Testis (tissue), 3 donors: ENCODE results near the gene PAXX. TPM values are rescaled to one million over a fixed set of nuclear protein-coding genes. Genes with fewer than 3 reads are reported as not detected.
A peak's percentile ranks its signal among the peaks of the same experiment; 100 is the strongest.

ENCODE experiments used
- DNase-seq: peaks from one replicate; pipeline ENCODE4 v3.0.0-alpha.2; 2019
- H3K27ac ChIP-seq, 2 donors: fragments of 200-600 bp; sonication (generic); one replicate each; pipeline ENCODE4 v1.5.1; 2019
- H3K27me3 ChIP-seq: fragments of 200-600 bp; sonication (generic); one replicate; pipeline ENCODE4 v1.5.1; 2019
- H3K36me3 ChIP-seq: fragments of 200-600 bp; sonication (generic); one replicate; pipeline ENCODE4 v1.5.1; 2017; ENCODE audit warnings: low read depth; ENCODE audit errors: missing control alignments
- H3K4me1 ChIP-seq: fragments of 200-600 bp; sonication (generic); one replicate; pipeline ENCODE4 v1.5.1; 2019
- H3K4me3 ChIP-seq, 2 donors: fragments of 200-600 bp; sonication (generic); one replicate each; pipeline ENCODE4 v1.5.1; 2017 to 2019
- H3K9me3 ChIP-seq: fragments of 200-600 bp; sonication (generic); one replicate; pipeline ENCODE4 v1.5.1; 2017
- CTCF ChIP-seq, 3 experiments: fragments of 450-650 bp in 2 of 3; fragments of 200-600 bp in 1 of 3; sonication (generic) in 1 of 3; IDR thresholded peaks; one replicate each; pipeline ENCODE4 v1.5.1; 2016 to 2019; ENCODE audit warnings: antibody characterized with exemption in 3 of 3, mild to moderate bottlenecking in 2 of 3, moderate library complexity in 1 of 3
- POLR2A ChIP-seq: fragments of 450-650 bp; IDR thresholded peaks from one replicate; pipeline ENCODE4 v1.6.1; 2017; ENCODE audit warnings: antibody characterized with exemption, mild to moderate bottlenecking, moderate library complexity
- WGBS, 2 donors: methylation state at CpG; one replicate each; pipeline ENCODE4 v1.1.5; 2018; 5-methylcytosine and 5-hydroxymethylcytosine counted together
- intact Hi-C: fragments of 100-400 bp; cut with DNase I; formaldehyde crosslinking; loops from one replicate; pipeline ENCODE4 v1.15.1; 2023; ENCODE audit warnings: low total_unique reads
- polyA plus RNA-seq: library from polyadenylated mRNA; stranded (reverse); fragments of 350-450 nt; fragmentation: Illumina TruSeq; extraction: RNeasy Lipid Tissue Mini Kit (QIAGEN cat#74804); gene quantifications from one replicate; pipeline ENCODE4 v1.2.3, GENCODE V29; 2014; ENCODE audit warnings: low read depth, low replicate concordance; ENCODE audit not compliant: insufficient read depth
- total RNA-seq, 2 donors: library from RNA; depleted of rRNA; stranded (reverse); fragments of >200 nt; gene quantifications; one replicate each; pipeline ENCODE4 v1.2.3, GENCODE V29; 2016

PAXX gene
- total and polyA plus RNA-seq, 3 donors from 2014 or later = 25.9 to 56.6 (median 47.8) TPM

GRCh38 chr9:136951541-136952320 lies 40.5 kb upstream of the PAXX start, which contains the start of gene LCN12:
Gene LCN12, plus strand, starts transcription at chr9:136952273. Its CDS starts 55 bp downstream, at chr9:136952328.
- intact Hi-C loops = no loop called here
- Histone ChIP-seq H3K4me3 (peak within 1 kb of the TSS in 1 of 2 donors; percentile 5), H3K36me3 (no peaks in the 10 kb centered on the region), H3K27ac (peak within 1 kb of the TSS; percentile 70), H3K9me3 (no peaks in the 10 kb centered on the region), H3K27me3 (no peaks in the 10 kb centered on the region), H3K4me1 (peaks cover 55% of the 10 kb centered on the region)
- WGBS, 2 donors = 47 to 50% methylated on average over 3 to 10 of the region's 14 CpGs
- no peak for DNase-seq
- TF ChIP-seq POLR2A (no peak), CTCF (IDR thresholded peaks at IDR 0.05) (no peak)

DNA sequence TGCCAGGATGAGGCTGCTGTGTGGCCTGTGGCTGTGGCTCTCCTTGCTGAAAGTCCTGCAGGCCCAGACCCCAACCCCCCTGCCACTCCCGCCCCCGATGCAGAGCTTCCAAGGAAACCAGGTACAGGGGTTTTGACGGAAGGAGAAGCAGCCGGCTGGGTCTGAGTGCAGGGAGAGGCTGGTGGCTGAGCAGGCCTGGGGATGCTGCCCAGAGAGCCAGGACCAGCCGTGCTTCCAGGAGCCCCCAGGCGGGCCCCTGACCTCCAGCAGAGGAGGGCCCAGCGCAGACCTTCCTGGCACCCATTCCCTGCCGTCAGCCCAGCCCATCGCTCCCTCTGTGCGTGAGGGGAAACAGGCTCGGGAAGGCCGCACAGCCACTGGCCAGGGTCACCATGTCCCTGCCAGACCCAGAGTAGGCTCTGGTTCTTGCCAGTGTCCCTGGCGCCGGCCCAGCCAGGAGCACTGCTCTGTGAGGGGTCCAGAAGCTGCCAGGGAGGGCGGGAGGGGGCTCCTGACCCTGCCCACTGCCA lies 39.8 kb upstream of the PAXX start:
- intact Hi-C loops = no loop called here
- TF ChIP-seq CTCF (IDR thresholded peaks at IDR 0.05) (no peak), POLR2A (no peak)
- Histone ChIP-seq H3K27me3 (no peaks in the 10 kb centered on the region), H3K9me3 (no peaks in the 10 kb centered on the region), H3K4me1 (peaks cover 50% of the 10 kb centered on the region), H3K27ac (peak overlapping the region; percentile 65 to 70), H3K4me3 (peak overlapping the region in 1 of 2 donors; percentile 5), H3K36me3 (no peaks in the 10 kb centered on the region)
- WGBS, 2 donors = 37 to 67% methylated on average over 4 to 9 of the region's 15 CpGs
- no peak for DNase-seq

DNA sequence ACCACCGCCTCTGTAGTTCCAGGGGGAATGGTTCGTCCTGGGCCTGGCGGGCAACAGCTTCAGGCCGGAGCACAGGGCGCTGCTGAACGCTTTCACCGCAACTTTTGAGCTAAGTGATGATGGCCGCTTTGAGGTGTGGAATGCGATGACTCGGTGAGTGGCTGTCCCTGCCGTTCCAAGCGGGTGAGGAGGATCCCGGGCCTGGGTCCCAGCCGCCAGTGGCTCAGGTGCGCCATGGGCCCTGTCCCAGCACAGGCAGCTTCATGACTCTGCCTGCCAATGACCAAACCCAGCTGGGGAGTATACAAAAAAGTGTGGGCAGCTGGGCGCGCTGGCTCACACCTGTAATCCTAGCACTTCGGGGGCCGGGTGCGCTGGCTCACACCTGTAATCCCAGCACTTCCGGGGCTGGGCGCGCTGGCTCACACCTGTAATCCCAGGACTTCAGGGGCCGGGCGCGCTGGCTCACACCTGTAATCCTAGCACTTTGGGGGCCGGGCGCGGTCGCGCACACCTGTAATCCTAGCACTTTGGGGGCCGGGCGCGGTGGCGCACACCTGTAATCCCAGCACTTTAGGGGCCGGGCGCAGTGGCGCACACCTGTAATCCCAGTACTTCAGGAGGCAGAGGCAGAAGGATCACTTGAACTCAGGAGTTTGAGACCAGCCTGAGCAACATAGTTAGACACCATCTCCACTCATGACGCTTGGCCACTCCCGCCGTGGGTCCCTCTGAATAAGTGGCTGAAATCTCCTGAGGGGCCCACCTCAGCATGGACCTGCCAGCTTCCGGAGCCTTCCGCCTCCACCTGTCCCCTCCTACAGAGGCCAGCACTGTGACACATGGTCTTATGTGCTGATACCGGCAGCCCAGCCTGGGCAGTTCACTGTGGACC lies 39.1 kb upstream of the PAXX start:
- no peak for TF ChIP-seq CTCF (IDR thresholded peaks at IDR 0.05)
- no peak for TF ChIP-seq POLR2A
- 87 to 90% methylated on average over 4 to 42 of the region's 44 CpGs for whole genome bisulfite sequencing, 2 donors
- Histone ChIP-seq H3K27me3 (no peaks in the 10 kb centered on the region), H3K4me1 (peaks cover 43% of the 10 kb centered on the region), H3K9me3 (no peaks in the 10 kb centered on the region), H3K4me3 (peak overlapping the region in 1 of 2 donors; percentile 5), H3K27ac (peak overlapping the region; percentile 65 to 70), H3K36me3 (no peaks in the 10 kb centered on the region)
- intact Hi-C loops = no loop called here
- DNase-seq = no peak

GRCh38 chr9:136953771-136954269 lies 38.4 kb upstream of the PAXX start:
- no peaks in the 10 kb centered on the region for H3K36me3 ChIP-seq
- no peak overlapping the region for H3K4me3 ChIP-seq
- WGBS, 2 donors = 57 to 85% methylated on average over 7 to 19 of the region's 19 CpGs
- peaks cover 40% of the 10 kb centered on the region for H3K4me1 ChIP-seq
- TF ChIP-seq POLR2A (no peak), CTCF (IDR thresholded peaks at IDR 0.05) (no peak)
- peak overlapping the region in 1 of 2 donors; percentile 24 for H3K27ac ChIP-seq
- no peaks in the 10 kb centered on the region for H3K27me3 ChIP-seq
- no peak for DNase-seq
- intact Hi-C loops = no loop called here
- no peaks in the 10 kb centered on the region for H3K9me3 ChIP-seq
